Dedifferentiated amniotic fluid mesenchymal stem cell (primary cell): ENCODE measurements around the gene SCUBE1.
"Not testable (repeated sequence)": the region's sequence is repeated elsewhere in the genome, so short reads cannot be mapped to it uniquely, and the experiment has no call there.

ENCODE experiments used
- DNase-seq: peaks from one replicate; pipeline ENCODE4 v3.0.0-alpha.2; 2016; ENCODE audit errors: extremely low spot score

The SCUBE1 gene

DNA sequence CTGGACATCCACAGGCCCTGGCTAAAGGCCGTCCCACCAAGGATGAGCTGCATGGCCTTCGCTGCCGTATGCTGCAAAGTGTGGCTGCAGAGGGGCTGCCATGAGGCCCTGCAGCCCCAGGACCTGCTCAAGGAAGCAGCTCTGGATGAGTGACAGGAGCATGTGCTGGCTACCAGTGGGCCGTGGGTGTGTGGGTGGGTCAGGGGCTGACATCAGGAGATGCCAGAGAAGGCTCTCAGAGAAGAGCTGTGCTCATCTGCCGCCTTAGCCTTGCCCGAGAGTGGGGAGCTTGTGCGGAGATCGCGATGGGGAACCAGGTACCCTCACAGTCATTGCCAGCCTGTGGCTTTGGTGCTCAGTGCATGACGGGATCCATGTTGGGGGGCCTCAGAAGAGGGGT is 41.3 kb downstream of the SCUBE1 start:
- no peak for DNase-seq

DNA sequence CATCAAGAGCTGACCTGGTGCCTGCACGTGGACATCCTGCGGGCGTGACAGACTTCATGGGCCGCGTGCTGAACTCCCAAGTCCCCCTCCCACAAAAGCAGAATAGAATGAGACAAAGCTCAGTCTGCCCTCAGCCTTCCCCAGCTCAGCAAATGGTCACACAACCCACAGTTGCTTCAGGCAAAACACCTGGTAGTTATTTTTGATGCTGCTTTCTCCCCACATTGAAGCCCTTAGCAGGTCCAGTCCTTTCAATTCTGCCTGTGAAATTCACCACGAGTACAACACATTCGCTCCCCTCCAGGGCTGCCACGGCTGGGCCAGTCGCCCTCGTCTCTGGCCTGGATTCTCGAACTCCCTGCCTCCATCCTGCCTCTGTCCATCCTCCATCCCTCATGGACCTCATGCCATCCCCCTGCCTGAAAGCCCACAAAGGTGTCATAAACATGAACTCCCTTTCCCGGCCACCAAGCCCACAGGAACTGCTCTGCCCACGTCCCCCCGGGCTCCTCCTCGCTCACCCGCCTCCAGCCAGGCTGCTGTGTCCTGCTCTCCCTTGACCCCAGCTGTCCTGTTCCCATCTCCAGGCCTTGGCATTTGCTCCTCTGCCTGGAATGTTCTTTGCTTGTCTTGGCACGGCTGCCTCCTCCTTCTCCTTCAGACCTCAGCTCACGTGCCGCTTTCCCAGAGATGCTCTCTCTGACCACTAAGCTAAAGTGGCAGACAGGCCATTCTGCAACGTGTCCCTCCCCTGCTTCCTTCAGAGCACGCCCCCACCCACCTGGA is 42.1 kb downstream of the SCUBE1 start:
- no peak for DNase-seq

DNA sequence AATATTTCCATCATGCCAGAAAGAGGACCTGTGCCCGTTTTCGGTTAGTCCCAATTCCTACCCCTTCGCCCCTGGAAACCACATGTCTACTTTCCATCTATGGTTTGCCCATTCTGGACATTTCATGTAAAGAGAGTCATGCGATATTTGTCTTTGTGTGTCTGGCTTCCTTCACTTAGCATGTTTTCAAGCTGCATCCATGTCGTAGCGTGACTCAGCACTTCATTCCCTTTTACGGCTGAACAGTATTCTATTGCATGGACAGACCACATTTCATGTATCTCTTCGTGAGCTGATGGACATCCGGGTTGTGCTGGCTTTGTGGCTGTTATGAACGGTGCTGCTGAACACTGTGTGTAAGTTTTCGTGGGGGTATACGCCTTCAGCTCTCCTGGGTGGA is 43.4 kb downstream of the SCUBE1 start:
- no peak for DNase-seq

DNA sequence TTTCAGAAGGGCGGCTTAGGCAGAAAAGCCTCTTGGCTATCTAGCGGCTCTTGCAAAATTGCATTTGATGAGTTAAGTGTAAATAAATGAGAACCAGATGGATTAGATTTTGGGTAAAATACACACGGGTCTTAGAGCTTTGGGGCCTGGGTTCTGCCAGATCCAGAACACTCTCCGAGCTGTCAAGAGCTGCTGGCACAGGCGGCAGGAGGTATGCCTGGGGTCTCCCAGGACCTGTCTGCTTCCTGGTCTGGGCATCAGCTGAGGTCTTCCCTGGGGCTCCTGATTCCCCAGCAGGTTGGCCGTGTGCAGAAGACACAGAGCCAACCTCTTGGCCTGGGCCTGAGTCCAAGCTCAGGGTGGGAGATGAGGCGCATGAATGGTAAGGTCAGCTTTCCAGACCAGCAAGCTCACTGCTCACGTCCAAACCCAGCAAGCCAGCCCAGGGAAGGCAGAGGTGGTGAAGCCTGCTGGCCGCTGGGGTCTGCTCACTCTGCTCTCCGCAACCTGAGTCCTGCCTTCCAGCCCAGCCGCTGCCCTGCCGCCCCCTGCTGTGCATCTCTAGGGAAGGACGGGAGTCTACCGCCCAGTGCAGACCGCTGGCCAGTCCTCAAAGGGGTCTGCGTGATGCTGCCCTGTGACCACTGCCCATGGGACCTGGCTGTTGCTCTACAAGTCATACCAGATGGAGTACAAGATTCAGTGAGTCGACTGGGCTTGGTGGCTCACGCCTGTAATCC is 44.9 kb downstream of the SCUBE1 start:
- no peak for DNase-seq

DNA sequence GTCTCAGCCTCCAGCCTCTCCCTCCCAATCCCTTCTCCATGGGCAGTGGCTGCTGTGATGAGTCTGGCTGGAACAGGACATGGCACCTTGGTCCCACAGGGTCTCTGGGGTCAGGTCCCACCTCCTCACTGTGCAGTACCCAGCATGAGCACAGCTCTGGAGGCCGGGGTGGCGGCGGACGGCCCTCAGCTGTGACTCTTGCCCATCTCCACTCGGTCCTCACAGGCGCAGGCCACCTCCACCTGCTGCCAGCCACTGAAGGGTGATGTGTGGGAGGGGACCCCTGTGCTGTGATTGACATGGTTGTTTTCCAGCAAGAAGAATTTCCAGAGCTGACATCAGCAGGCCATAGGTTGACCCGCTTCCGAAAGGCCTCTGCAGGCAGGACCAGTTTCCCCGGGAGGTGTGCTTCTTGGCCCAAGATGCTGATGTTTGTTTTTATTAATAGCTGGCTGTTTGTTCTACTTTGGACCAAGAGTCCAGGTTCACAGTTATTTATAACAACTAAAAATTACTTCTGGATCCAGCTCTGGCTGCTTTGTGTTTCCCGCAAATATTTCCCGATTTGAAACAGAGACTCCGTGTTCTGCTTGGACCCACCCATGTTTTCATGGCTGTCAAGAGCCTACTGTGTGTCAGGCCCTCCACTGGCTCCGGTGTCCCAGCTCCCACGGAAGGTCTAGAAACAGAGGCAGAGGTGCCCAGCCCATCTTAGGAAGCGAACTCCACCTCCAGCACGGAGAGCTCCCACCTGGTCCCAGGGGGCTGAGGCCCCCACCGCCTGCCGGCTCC is 45.7 kb downstream of the SCUBE1 start:
- DNase-seq = no peak

DNA sequence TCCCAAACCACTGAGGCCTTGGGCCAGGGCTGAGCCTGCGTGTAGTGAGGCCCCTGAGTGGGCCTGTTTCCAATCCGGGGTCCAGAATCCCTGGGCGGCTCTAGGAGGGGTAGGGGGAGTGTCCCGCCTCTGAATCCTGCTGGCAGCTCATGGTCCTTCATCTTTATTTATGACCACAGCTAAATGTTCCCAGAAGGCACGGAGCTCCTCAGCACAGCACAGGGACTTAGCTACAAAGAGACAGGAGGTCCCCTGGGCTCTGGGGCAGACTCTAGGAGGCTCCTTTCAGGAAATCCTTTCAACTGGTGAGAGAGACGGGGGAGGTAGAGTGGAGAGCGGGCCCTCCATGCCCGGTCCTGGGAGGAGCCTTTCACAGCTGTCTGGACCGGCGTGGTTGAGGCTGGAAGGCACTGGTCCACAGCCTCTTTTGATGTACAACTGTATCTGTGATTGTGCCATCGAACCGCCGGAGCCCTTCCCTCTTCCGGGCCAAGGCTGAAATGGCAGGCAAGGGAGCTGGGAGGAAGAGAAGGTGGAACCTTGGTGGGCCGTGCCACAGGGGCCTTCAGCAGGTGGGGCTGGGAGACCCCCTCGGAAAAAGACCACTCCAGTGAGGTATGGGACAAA is 46.8 kb downstream of the SCUBE1 start:
- DNase-seq = no peak

DNA sequence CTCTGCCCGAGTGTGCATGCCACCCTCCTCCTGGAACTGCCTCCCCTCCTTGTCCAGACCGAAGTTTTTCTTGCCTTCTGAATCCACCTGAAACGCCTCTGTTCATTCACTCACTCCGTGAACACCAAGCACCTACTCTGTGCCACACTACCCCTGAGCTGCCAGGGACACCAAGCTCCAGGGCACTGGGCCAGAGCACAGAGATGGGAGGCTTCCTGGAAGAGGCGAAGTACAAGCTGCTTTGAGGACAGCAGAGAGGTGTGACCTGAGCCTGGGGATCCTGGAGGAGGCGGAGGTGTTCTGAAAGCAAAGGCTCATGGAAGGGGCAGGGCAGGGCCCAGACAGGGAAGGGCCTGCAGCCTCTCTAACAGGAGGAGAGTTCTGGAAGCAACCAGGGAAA is 47.5 kb downstream of the SCUBE1 start:
- no peak for DNase-seq

DNA sequence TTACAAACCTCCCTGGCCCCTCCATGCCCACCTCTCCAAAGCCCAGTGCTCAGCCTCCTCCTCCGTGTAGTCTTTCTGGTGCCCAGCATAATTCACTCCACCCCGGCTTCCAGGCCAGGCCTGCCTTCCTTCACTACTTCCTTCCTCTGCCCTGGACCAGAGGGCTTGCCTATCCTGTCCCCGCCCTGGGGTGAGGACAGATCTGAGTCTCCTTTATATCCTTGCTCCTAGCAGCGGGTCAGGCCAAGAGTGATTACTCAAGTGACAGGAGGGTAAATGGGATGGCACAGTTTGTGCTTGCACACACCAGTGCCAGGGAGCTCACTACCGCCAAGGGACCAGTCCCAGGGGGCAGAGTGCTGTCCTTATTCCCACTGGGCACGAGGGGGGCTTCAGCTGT is 48.0 kb downstream of the SCUBE1 start:
- no peak for DNase-seq

DNA sequence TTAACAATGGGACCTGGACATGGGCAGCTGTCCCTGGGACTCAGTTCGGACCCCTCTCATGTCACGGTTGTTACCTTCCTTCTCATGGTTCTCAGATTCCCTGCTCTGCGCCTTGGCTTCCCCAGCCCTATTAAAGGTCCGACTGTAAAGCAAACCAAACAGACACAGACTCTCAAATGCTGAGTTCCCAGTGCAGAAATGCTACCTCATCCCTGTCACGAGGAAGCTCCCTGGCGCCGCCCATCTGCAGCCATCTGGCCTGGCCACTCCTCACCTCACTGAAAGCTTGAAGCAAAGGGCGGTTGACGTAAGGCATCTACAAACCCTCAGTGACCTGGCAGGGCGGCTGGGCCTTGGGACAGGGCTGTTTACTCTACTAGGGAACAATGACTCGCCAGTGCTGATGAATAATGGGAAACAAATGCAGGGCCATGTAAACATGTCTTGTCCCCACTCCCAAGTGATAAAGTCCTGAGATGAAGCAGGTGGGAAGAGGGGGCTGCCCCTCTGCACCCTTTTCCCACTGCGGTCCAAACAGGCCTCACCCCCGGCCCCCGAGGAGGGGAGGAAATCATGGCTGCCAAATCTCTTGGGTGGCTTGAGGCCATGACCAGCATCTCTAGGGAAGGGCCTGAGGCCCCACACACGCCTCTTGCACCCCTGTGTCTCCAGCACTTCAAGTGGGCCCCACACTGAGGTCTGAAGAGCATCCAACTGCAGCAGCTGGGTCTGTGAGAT is 49.3 kb downstream of the SCUBE1 start:
- no peak for DNase-seq

DNA sequence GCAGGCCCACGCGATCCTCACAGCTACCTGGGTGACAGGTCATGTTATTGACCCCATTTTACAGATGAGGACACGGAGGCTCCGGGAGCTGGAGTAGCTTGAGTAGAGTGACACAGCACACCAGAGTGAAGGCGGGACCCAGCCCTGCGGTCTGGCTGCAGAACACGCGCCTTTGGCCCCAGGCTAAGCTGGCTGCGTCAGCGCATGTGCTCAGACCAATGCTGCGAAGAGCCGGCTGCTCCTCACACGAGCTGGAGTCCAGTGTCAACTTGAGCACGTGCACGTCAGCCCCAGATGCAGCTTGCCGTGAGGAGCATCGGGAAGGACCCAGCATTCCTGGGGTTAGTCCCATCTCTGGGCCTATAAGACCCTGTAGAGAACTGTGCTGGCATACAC is 49.9 kb downstream of the SCUBE1 start:
- no peak for DNase-seq

DNA sequence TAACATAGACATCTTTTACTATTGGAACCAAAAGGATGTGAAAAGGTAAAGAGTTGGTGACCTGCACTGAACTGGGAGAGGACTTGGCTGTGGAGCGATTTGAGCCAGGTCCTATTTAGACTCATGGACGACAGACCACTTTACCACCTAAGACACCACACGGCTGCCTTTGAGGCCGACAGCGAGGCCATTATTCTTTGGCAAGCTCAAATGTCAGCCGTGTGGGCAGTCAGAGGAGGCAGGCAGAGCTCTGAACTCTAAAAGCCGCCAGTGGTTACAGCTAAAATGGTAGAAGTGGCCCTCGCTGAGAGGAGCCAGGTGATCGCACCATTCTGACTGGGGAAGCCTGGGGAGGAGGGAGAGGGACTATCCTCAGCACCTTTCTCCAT is 50.5 kb downstream of the SCUBE1 start:
- DNase-seq = no peak

DNA sequence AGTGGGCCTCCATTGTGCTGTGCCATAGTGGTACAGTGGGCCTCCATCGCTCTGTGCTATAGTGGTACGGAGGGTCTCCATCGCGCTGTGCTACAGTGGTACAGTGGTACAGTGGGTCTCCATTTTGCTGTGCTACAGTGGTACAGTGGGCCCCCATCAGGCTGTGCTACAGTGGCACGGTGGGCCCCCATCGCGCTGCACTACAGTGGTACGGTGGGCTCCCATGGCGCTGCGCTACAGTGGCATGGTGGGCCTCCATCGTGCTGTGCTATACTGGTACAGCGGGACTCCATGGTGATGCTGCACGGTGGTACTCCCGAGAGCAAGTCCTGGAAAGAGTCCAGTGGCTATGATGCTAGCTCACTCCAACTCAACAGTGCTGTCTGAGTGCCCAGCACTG is 51.8 kb downstream of the SCUBE1 start:
- DNase-seq = no peak

DNA sequence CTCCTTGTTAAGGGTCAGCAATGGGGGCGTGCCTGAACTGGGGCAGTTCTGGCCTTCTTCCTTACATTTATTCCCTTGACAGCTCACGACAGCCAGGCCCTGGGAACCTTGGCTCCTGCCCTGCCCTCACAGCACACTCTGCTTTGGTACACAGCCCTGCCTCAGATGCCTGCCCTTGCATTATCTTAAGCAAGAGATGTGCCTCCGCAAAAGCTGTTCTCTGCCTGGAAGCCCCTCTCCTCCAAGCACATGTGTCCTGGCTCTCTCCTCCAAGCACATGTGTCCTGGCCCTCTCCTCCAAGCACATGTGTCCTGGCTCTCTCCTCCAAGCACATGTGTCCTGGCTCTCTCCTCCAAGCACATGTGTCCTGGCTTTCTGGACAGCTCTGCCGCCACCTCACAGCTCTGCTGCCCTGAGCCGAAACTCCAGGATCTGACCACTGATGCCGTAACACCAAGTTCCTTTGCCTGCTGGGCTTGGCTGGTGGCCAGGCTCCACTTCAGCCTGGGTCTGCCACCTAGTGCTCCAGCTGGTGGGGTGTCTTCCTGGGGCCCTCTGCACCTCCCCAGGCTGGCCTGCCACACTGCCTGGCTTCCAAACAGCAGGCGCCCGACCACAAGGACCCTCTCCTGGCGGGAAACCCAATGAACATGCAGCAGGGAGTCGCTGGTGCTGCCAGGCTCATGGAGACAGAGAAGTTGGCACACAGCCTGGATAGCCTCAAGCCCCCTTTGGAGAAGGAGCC is 53.0 kb downstream of the SCUBE1 start:
- DNase-seq = no peak

DNA sequence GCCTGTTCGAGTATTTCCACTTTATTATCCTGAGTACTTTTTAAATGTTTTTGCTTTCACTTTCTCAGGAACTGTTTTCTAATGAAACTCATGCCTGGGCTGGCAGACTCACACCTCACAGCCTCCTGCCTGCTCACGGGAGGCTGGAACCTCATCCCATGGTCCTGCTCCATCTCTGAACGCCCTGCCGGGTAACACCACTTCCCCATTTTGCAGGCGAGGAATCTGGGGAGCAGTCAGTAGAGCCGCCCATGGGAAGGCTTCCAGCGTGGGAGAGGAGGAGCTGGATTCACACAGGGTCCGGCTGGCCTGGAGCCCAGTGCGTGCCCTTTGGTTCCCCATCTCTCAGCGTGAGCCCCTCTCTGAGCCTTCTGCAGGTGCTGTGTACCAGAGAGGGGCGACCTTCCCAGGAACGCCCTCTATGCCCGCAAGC is 53.6 kb downstream of the SCUBE1 start:
- no peak for DNase-seq

DNA sequence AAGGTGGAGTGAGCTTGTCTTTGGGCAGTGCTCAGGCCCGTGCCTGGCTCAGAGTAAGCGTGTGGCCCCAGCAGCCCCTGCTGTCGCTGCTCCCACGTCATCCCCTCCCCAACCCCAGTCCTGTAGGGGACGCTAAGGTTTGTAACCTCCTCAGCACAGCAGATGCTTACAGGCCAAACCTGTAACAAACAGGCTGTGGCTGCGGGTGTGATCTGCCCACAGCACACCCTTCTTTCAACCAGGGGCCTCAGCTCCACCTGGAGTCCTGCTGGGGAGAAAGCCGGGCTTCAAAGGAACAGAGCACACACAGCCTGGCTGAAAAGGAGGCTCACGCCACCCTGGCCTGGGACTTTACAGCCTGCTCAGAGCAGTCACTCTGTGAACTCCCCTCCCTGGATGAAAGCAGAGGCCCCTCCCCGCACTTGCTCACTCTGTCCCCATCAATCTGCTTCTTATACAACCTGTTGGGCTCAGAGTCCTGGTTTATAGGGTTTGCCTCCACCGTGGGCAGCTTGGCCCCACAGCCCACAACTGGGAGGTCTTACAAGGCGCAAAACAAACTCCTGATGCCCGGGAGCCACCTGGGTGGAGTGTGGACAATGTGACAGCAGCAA is 54.3 kb downstream of the SCUBE1 start:
- DNase-seq = no peak

DNA sequence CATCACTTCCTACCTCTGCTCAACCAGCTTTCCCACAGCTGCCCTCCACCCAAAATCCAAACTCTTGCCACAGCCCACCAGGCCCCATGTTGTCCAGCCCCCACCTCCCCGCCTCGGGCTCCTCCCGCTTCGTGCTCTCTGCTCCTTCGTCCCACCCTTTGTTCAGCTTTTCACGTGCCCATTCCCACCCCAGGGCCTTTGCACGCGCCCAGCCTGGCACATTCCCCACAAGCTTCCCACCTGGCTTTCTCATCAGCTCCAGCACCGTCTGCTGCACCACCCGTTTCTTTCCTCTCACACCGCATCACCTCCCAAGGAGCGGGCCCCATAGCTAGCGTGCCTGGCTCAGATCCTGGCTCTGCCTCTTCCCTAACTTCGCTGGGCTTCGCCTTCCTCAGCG is 54.8 kb downstream of the SCUBE1 start:
- no peak for DNase-seq

DNA sequence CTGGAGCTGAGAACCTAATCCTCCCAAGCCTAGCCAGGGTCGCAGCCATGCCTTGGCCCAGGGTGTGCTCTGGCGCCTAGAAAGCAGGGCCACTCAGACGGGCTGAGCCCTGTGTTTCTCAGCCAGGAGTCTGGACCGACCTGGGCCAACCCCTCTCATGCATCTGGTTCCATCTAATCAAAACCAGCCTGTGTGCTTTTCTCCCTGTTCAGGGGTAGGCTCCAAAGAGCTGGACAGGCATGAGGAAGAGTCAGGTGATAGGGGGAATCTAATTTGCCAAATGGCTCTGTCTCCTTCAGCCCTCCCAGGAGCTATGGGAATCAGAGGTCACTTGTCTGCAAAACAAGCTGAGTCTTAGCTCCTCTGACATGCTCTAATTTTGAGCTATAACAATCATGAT is 55.7 kb downstream of the SCUBE1 start:
- no peak for DNase-seq

DNA sequence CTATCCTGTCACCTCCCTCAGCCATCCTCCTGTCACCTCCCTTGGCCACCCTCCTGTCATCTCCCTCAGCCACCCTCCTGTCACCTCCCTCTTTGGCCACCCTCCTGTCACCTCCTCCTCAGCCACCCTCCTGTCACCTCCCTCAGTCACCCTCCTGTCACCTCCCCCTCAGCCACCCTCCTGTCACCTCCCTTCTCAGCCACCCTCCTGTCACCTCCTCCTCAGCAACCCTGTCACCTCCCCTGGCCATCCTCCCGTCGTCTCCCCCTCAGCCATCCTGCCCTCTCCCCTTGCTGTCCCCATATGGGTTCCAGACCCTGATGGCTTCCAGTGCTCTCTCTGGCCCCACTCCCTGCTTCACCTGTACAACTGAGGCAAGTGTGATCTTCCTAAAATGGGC is 61.8 kb downstream of the SCUBE1 start:
- DNase-seq = no peak

DNA sequence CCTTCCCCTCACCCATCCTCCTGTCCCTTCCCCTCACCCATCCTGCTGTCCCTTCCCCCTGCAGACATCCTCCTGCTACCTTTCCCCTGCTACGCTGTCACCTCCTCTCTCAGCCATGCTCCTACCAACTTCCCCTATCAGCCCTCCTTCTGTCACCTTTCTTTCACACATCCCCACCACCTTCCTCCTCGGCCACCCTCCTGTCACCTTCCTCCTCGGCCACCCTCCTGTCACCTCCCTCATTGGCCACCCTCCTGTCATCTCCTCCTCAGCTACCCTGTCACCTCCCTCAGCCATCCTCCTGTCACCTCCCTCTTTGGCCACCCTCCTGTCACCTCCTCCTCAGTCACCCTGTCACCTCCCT is 62.7 kb downstream of the SCUBE1 start:
- DNase-seq = not testable (repeated sequence)

DNA sequence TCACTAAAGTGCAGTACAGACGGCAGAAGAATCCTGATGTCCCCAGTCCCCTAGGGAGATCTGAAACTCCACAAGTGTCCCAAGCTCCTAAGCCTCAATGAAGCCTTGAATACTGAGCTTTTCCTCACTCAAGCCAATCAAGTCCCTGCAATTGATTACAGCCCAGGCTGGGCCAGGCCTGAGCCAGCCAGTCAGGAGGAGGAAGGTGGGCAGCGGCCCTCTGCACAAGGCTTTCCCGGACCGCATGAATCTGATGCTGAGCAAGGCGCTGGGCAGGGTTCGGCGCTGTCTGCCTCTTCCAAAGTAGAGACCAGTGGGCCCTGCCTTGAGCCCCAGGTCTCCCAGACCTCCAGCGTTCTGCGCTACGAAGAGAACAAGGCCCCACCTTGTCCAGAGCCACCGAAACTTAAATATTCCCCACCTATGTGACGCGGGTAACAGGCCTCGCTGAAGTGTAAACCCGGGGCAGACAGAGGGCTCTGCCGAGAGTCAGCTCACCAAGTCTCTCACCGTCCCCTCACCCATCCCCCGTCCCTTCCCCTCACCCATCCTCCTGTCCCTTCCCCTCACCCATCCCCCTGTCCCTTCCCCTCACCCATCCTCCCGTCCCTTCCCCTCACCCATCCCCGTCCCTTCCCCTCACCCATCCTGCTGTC is 63.2 kb downstream of the SCUBE1 start:
- no peak for DNase-seq
